C4-2B (cell line): ENCODE data around the gene LTC4S.

Source experiments
- H3K27ac ChIP-seq: fragments of 450-650 bp; 2 replicates; pipeline ENCODE4 v1.5.1; 2017
- ZFX ChIP-seq: fragments of 450-650 bp; IDR thresholded peaks from 2 replicates; pipeline ENCODE4 v1.6.1; 2017
- TF ChIP-seq, protein P1 (sequence below): fragments of 450-650 bp; conservative IDR thresholded peaks from 2 replicates; pipeline ENCODE4 v1.5.1; 2017; ENCODE audit warnings: mild to moderate bottlenecking

The LTC4S gene

DNA sequence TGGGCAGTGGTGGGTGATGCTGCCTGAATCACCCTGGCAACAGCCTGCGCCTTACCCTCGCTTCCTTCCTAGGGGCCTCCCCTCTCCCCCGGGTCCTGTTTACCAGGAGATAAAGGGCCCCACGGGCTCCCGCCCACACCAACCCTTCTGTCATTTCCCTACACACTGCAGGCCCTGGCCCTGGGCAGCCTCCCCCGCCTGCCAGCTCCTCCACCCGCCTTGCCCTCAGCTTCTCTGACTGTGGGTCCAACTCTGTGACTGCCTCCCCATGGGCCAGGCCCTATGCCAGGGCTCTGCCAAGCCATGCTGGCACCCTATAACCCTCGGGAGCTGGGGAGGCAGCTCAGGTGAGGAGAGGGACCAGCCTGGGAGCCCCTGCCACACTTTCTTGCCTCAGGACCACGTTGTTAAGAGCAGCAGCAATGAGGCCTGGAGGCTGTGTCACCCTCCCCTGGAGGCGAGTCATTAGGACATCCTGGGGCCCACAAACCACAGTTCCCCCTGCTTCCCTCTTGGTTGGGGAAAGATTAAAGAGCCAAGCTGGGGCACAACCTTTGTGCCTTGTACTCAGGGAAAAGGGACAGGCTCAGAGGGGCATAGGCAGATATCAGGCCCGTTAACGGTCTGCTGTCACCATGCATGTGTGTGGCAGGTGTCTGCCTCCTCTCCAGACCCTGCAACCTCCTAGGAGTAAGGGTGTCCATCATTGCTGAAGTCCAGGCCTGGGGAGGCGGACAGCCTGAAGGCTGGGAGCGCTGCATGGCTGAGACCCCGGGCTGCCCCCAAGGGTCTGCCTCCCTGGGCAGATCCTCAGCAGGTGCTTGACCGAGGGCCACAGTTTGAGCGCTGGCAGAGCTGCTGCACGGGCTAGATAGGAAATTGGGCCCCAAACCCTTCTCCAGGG is 10.1 kb downstream of the LTC4S start:
- H3K27ac ChIP-seq: no peak overlapping the region; the same call in 1 of the 2 replicates
- TF ChIP-seq, protein P1, sequence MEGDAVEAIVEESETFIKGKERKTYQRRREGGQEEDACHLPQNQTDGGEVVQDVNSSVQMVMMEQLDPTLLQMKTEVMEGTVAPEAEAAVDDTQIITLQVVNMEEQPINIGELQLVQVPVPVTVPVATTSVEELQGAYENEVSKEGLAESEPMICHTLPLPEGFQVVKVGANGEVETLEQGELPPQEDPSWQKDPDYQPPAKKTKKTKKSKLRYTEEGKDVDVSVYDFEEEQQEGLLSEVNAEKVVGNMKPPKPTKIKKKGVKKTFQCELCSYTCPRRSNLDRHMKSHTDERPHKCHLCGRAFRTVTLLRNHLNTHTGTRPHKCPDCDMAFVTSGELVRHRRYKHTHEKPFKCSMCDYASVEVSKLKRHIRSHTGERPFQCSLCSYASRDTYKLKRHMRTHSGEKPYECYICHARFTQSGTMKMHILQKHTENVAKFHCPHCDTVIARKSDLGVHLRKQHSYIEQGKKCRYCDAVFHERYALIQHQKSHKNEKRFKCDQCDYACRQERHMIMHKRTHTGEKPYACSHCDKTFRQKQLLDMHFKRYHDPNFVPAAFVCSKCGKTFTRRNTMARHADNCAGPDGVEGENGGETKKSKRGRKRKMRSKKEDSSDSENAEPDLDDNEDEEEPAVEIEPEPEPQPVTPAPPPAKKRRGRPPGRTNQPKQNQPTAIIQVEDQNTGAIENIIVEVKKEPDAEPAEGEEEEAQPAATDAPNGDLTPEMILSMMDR: no peak
- TF ChIP-seq ZFX: no peak

DNA sequence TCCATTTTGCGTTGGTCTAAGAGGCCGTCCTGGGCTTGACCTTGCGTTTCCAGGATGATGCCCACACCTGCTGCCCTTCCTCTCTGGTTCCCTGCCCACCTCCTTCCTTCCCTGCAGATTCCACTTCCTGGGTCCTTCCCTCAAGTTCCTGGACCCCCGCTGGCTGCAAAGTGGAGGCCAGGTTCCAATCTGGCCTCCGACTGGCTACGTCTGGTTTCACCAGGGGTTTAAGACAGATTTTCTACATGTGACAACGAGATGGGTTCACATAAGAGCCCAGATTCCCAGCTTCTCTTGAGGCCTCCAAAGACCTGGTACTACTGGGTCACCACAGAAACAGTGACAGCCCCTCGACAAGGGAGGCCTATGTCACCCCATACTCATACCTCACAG is 10.8 kb downstream of the LTC4S start:
- TF ChIP-seq, protein P1: no peak
- no peak for TF ChIP-seq ZFX
- H3K27ac ChIP-seq: peak overlapping the region; percentile 92

DNA sequence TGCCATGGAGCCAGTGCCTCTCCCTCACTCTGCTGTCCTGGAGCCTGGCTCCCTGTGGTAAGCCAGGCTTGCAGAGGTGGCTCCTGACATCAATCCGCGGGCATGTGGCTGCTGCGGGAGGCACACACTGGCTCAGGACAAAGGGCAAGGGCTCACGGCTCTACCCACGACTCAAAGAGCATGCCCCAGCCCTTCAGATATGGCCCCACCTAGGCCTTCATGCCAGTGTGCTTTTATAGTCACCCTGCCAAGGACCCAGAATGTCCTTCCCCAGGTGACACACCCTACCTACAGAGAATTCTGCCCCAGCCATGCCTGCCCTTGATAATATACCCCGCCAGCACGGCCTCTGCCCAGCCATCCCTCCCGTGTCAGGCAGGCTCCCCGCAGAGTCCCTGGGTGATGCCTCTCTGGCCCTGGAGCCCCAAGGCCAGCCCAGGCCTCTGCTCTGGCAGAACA is 11.3 kb downstream of the LTC4S start:
- peak overlapping the region; percentile 92 for H3K27ac ChIP-seq

DNA sequence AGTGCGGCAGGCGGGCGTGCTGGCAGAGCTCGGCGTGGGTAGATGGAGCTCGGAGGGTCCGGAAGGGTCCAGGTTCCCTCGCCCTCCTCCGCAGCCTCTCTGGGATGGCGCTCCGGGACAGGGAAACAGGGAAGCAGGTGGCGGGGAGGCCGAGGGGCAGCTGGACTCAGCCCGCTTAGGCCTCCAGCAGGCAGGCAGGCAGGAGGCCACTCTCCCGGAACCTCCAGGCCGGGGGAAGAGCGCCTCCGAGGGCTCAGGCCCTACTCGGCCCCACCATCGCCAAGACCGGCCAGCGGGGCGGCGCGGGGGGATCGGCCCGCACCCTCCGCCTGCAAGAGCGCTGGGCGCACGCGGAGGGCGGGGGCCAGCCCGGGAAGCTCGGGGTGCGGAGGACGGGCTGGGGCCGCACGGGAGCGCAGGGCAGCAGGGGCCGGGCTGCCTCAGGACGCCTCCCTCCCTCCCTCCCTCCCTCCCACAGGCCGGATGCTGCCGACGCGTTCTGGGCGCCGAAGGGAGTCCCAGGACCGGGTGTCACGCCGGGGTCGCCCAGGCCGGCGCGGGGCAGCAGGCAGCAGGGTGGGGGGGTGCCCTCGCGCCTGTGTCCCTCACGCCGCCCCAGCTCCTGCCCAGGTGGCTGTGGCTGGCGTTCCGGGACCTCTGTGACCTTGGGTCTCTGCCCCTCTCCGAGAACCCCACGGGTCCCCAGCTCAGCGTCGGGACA is 11.9 kb downstream of the LTC4S start:
- peak overlapping the region; percentile 92 for H3K27ac ChIP-seq
- TF ChIP-seq ZFX: peak; percentile 92
- TF ChIP-seq, protein P1: no peak

More for the DNA sequence above, 11.3 kb downstream of the LTC4S start:
- TF ChIP-seq, protein P1: no peak
- TF ChIP-seq ZFX: no peak

DNA sequence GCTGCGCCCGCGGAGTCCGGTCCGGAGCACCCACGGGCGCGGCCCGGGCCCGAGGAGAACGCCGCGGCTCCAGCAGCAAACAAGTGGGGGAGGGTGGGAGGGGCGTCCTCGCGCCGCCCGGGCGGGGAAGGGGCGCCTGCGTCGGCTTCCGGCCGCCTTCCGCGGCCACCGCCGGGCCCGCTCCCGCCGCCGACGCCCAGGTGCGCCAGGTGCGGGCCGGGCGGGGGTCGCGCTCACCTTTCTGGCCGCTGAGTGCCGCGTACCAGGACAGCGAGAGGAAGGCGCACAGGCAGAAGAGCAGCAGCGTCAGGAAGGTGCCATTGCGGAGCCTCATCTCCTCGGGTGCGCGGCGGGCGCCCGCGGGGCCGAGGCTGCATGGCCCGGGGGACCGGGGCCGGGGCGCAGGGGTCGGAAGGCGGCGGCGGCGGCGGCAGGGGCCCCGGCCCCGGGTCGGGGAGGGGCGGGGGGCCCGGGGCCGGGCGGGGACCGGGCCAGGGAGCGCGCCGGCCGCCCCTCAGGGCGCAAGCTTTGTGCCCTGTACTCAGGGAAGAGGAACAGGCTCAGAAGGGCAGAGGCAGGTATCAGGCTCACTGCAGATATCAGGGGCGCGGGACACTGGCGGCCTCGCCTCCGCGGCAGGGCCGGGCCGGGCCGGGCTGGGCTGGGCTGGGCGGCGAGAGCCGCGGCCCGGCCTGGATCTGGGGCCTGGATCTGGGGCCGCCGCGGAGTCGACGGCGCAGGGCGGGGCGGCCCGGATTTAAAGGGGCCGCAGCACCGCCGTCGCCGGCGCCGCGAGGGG is 12.7 kb downstream of the LTC4S start, which contains the start of gene MGAT4B:
TSS of gene MGAT4B (minus strand) at position 617 of the 799 bp plus-strand sequence. CDS start at position 334, 283 bp downstream.
- peak; percentile 29; the same call in 1 of the 2 replicates for TF ChIP-seq ZFX
- TF ChIP-seq, protein P1: no peak
- peak within 1 kb of the TSS; percentile 92 for H3K27ac ChIP-seq

DNA sequence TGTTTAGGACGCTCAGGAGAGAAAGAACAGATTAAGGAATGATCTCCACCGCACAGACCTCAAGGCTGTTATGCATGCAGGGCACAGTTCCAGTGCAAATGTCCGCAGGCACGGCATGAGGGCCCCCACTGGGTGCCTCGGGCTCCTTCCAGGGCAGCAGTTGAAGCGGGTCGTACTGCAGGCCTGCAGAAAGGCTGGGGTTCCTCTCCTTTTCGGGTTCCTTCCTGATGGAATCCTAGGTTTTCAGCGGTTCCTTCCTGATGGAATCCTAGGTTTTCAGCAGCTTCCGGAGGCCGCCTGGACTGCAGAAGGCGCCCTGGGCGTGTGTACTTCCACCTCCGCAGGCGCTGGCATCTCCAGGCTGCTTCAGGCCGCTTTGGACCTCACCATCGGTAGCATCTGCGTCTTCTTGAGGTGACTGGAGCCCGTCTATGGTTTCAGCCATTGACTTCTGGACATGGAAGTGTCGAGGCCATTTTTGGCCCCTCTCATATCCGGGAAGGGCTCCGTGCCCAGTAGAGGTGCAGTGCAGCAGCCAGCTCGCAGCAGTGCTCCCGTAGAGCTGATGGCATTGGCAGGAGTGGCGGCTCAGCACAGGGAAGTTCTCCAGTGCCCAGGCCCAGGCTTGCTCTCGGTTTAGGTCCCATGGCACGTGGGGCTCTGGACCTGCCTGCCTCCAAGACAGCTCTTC is 18.5 kb downstream of the LTC4S start:
- no peak overlapping the region for H3K27ac ChIP-seq
- TF ChIP-seq, protein P1: no peak
- no peak for TF ChIP-seq ZFX
